ENCODE data around the gene B3GNT7. TPM values are rescaled to one million over a fixed set of nuclear protein-coding genes. Genes with fewer than 3 reads are reported as not detected.

The B3GNT7 gene
- polyA plus RNA-seq, 1 donor (not counting 4 experiments of a cell fraction or from before 2014, with no cell fraction given), result not detected

DNA sequence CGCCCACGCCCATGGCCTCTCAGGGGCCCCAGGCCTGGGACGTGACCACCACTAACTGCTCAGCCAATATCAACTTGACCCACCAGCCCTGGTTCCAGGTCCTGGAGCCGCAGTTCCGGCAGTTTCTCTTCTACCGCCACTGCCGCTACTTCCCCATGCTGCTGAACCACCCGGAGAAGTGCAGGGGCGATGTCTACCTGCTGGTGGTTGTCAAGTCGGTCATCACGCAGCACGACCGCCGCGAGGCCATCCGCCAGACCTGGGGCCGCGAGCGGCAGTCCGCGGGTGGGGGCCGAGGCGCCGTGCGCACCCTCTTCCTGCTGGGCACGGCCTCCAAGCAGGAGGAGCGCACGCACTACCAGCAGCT is 2.4 kb downstream of the B3GNT7 start:
- Histone ChIP-seq H3K9me3 (ENCODE audit: control insufficient read depth, low read depth, low read length) (no peaks in the 10 kb centered on the region), H3K9ac (ENCODE audit: control insufficient read depth, extremely low read depth, insufficient read depth, low read length) (no peak overlapping the region), H3K27me3 (ENCODE audit: control insufficient read depth, extremely low read depth, insufficient read depth, low read length) (peaks cover 30% of the 10 kb centered on the region), H3K79me2 (ENCODE audit: control insufficient read depth, insufficient read depth, low read length) (no peaks in the 10 kb centered on the region), H3K36me3 (ENCODE audit: control insufficient read depth in 2 of 2, extremely low read depth in 1 of 2, insufficient read depth in 2 of 2, low read length in 2 of 2) (no peaks in the 10 kb centered on the region), H3K4me1 (ENCODE audit: control insufficient read depth, extremely low read depth, insufficient read depth, low read length) (no peaks in the 10 kb centered on the region), H3K4me3 (ENCODE audit: control insufficient read depth in 2 of 3, extremely low read depth in 1 of 3, insufficient read depth in 2 of 3, low read depth in 1 of 3, low read length in 3 of 3) (no peak overlapping the region), H2AFZ (ENCODE audit: control insufficient read depth, low read length) (no peak overlapping the region), H3K9me1 (ENCODE audit: control insufficient read depth, extremely low read depth, insufficient read depth, low read length) (no peaks in the 10 kb centered on the region), H4K20me1 (ENCODE audit: control insufficient read depth, extremely low read depth, insufficient read depth, low read length) (no peaks in the 10 kb centered on the region), H3K27ac (ENCODE audit: control insufficient read depth, insufficient read depth, low read length) (no peak overlapping the region), H3K4me2 (ENCODE audit: control insufficient read depth, extremely low read depth, insufficient read depth, low read depth, low read length) (no peak overlapping the region)
- TF ChIP-seq, protein P1, sequence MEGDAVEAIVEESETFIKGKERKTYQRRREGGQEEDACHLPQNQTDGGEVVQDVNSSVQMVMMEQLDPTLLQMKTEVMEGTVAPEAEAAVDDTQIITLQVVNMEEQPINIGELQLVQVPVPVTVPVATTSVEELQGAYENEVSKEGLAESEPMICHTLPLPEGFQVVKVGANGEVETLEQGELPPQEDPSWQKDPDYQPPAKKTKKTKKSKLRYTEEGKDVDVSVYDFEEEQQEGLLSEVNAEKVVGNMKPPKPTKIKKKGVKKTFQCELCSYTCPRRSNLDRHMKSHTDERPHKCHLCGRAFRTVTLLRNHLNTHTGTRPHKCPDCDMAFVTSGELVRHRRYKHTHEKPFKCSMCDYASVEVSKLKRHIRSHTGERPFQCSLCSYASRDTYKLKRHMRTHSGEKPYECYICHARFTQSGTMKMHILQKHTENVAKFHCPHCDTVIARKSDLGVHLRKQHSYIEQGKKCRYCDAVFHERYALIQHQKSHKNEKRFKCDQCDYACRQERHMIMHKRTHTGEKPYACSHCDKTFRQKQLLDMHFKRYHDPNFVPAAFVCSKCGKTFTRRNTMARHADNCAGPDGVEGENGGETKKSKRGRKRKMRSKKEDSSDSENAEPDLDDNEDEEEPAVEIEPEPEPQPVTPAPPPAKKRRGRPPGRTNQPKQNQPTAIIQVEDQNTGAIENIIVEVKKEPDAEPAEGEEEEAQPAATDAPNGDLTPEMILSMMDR (optimal IDR thresholded peaks at IDR 0.05 in 1 of 3, IDR thresholded peaks at IDR 0.05 in 1 of 3, conservative IDR thresholded peaks at IDR 0.05 in 1 of 3; ENCODE audit: extremely low read depth in 1 of 3, insufficient read depth in 2 of 3, low read length in 3 of 3), result no peak
- no peak for TF ChIP-seq EZH2 (IDR thresholded peaks at IDR 0.05; ENCODE audit: low read length)
- dilution Hi-C loops (cut with MboI; ENCODE audit: extremely low pct_ligation_motif_present, low sequenced_read_pairs), result no loop called here
- FAIRE-seq (no peak), DNase-seq (ENCODE audit: low read depth, low spot score) (no peak)

DNA sequence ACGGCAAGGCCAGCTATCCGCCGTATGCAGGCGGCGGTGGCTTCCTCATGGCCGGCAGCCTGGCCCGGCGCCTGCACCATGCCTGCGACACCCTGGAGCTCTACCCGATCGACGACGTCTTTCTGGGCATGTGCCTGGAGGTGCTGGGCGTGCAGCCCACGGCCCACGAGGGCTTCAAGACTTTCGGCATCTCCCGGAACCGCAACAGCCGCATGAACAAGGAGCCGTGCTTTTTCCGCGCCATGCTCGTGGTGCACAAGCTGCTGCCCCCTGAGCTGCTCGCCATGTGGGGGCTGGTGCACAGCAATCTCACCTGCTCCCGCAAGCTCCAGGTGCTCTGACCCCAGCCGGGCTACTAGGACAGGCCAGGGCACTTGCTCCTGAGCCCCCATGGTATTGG is 3.1 kb downstream of the B3GNT7 start:
- no peaks in the 10 kb centered on the region for H3K4me1 ChIP-seq (ENCODE audit: control insufficient read depth, extremely low read depth, insufficient read depth, low read length)
- no peaks in the 10 kb centered on the region for H3K36me3 ChIP-seq (ENCODE audit: control insufficient read depth in 2 of 2, extremely low read depth in 1 of 2, insufficient read depth in 2 of 2, low read length in 2 of 2)
- no peak for FAIRE-seq
- H2AFZ ChIP-seq (ENCODE audit: control insufficient read depth, low read length), result no peak overlapping the region
- H3K4me3 ChIP-seq (ENCODE audit: control insufficient read depth in 2 of 3, extremely low read depth in 1 of 3, insufficient read depth in 2 of 3, low read depth in 1 of 3, low read length in 3 of 3), result no peak overlapping the region
- no peaks in the 10 kb centered on the region for H3K9me3 ChIP-seq (ENCODE audit: control insufficient read depth, low read depth, low read length)
- DNase-seq (ENCODE audit: low read depth, low spot score), result no peak
- H3K27me3 ChIP-seq (ENCODE audit: control insufficient read depth, extremely low read depth, insufficient read depth, low read length), result peaks cover 30% of the 10 kb centered on the region
- H3K9ac ChIP-seq (ENCODE audit: control insufficient read depth, extremely low read depth, insufficient read depth, low read length), result no peak overlapping the region
- no peak overlapping the region for H3K27ac ChIP-seq (ENCODE audit: control insufficient read depth, insufficient read depth, low read length)
- H3K4me2 ChIP-seq (ENCODE audit: control insufficient read depth, extremely low read depth, insufficient read depth, low read depth, low read length), result no peak overlapping the region
- H3K9me1 ChIP-seq (ENCODE audit: control insufficient read depth, extremely low read depth, insufficient read depth, low read length), result no peaks in the 10 kb centered on the region
- H3K79me2 ChIP-seq (ENCODE audit: control insufficient read depth, insufficient read depth, low read length), result no peaks in the 10 kb centered on the region
- dilution Hi-C loops (cut with MboI; ENCODE audit: extremely low pct_ligation_motif_present, low sequenced_read_pairs), result no loop called here
- TF ChIP-seq EZH2 (IDR thresholded peaks at IDR 0.05; ENCODE audit: low read length), result no peak
- TF ChIP-seq, protein P1 (optimal IDR thresholded peaks at IDR 0.05 in 1 of 3, IDR thresholded peaks at IDR 0.05 in 1 of 3, conservative IDR thresholded peaks at IDR 0.05 in 1 of 3; ENCODE audit: extremely low read depth in 1 of 3, insufficient read depth in 2 of 3, low read length in 3 of 3), result no peak
- no peaks in the 10 kb centered on the region for H4K20me1 ChIP-seq (ENCODE audit: control insufficient read depth, extremely low read depth, insufficient read depth, low read length)

Measured in keratinocyte (primary cell).